ENCODE measurements around the gene WDR1. TPM values are rescaled to one million over a fixed set of nuclear protein-coding genes. Genes with fewer than 3 reads are reported as not detected.

Gene WDR1
- total and polyA plus RNA-seq, 4 donors = 85.8 to 148 (median 135) TPM

GRCh38 chr4:10158333-10158942 is 41.8 kb upstream of the WDR1 start:
- no peaks in the 10 kb centered on the region for H3K36me3 ChIP-seq (ENCODE audit: control insufficient read depth, insufficient read depth, low read length)
- 74% methylated on average over 4 of the region's 9 CpGs for WGBS (ENCODE audit: insufficient coverage)
- H3K9me3 ChIP-seq (ENCODE audit: control insufficient read depth, insufficient read depth, low read length) = no peaks in the 10 kb centered on the region
- H3K27ac ChIP-seq (ENCODE audit: low read depth, low read length) = peak overlapping the region; percentile 62
- H3K27me3 ChIP-seq (ENCODE audit: control insufficient read depth, insufficient read depth, low read length) = no peaks in the 10 kb centered on the region
- DNase-seq (ENCODE audit: low read depth in 4 of 6, low spot score in 6 of 6) = peak in 1 of 6 donors; percentile 17
- no peak overlapping the region for H3K4me3 ChIP-seq (ENCODE audit: low read depth, low read length)
- peaks cover 7% of the 10 kb centered on the region for H3K4me1 ChIP-seq (ENCODE audit: control insufficient read depth, insufficient read depth, low read length)

GRCh38 chr4:10157478-10158332 is 41.1 kb upstream of the WDR1 start:
- Histone ChIP-seq H3K27me3 (ENCODE audit: control insufficient read depth, insufficient read depth, low read length) (no peaks in the 10 kb centered on the region), H3K36me3 (ENCODE audit: control insufficient read depth, insufficient read depth, low read length) (no peaks in the 10 kb centered on the region), H3K4me3 (ENCODE audit: low read depth, low read length) (no peak overlapping the region), H3K27ac (ENCODE audit: low read depth, low read length) (peak overlapping the region; percentile 54), H3K9me3 (ENCODE audit: control insufficient read depth, insufficient read depth, low read length) (no peaks in the 10 kb centered on the region), H3K4me1 (ENCODE audit: control insufficient read depth, insufficient read depth, low read length) (peaks cover 7% of the 10 kb centered on the region)
- WGBS (ENCODE audit: insufficient coverage) = 46% methylated on average over 5 of the region's 8 CpGs
- DNase-seq (ENCODE audit: low read depth in 4 of 6, low spot score in 6 of 6) = peak in 5 of 6 donors; percentile 21 to 86 (median 42)

- Histone ChIP-seq H3K4me1 (ENCODE audit: control insufficient read depth, insufficient read depth, low read length) (peaks cover 7% of the 10 kb centered on the region), H3K36me3 (ENCODE audit: control insufficient read depth, insufficient read depth, low read length) (no peaks in the 10 kb centered on the region), H3K9me3 (ENCODE audit: control insufficient read depth, insufficient read depth, low read length) (no peaks in the 10 kb centered on the region), H3K27me3 (ENCODE audit: control insufficient read depth, insufficient read depth, low read length) (no peaks in the 10 kb centered on the region), H3K27ac (ENCODE audit: low read depth, low read length) (no peak overlapping the region), H3K4me3 (ENCODE audit: low read depth, low read length) (no peak overlapping the region)
- DNase-seq (ENCODE audit: low read depth in 4 of 6, low spot score in 6 of 6) = no peak
- 73% methylated on average over 1 of the region's 3 CpGs for WGBS (ENCODE audit: insufficient coverage)
Measured at GRCh38 chr4:10154241-10154640, 37.6 kb upstream of the WDR1 start.

GRCh38 chr4:10153161-10153560 is 36.6 kb upstream of the WDR1 start:
- 80% methylated on average over 1 of the region's 1 CpG for WGBS (ENCODE audit: insufficient coverage)

GRCh38 chr4:10151182-10151581 is 34.6 kb upstream of the WDR1 start:
- H3K36me3 ChIP-seq (ENCODE audit: control insufficient read depth, insufficient read depth, low read length) = no peaks in the 10 kb centered on the region
- no peaks in the 10 kb centered on the region for H3K9me3 ChIP-seq (ENCODE audit: control insufficient read depth, insufficient read depth, low read length)
- DNase-seq (ENCODE audit: low read depth in 4 of 6, low spot score in 6 of 6) = no peak
- H3K4me3 ChIP-seq (ENCODE audit: low read depth, low read length) = no peak overlapping the region
- H3K27ac ChIP-seq (ENCODE audit: low read depth, low read length) = no peak overlapping the region
- no peaks in the 10 kb centered on the region for H3K27me3 ChIP-seq (ENCODE audit: control insufficient read depth, insufficient read depth, low read length)
- WGBS (ENCODE audit: insufficient coverage) = 88% methylated on average over 3 of the region's 5 CpGs
- no peaks in the 10 kb centered on the region for H3K4me1 ChIP-seq (ENCODE audit: control insufficient read depth, insufficient read depth, low read length)

More at GRCh38 chr4:10153161-10153560, 36.6 kb upstream of the WDR1 start:
- Histone ChIP-seq H3K27ac (ENCODE audit: low read depth, low read length) (no peak overlapping the region), H3K4me1 (ENCODE audit: control insufficient read depth, insufficient read depth, low read length) (peaks cover 7% of the 10 kb centered on the region), H3K9me3 (ENCODE audit: control insufficient read depth, insufficient read depth, low read length) (no peaks in the 10 kb centered on the region), H3K4me3 (ENCODE audit: low read depth, low read length) (no peak overlapping the region), H3K36me3 (ENCODE audit: control insufficient read depth, insufficient read depth, low read length) (no peaks in the 10 kb centered on the region), H3K27me3 (ENCODE audit: control insufficient read depth, insufficient read depth, low read length) (no peaks in the 10 kb centered on the region)
- no peak for DNase-seq (ENCODE audit: low read depth in 4 of 6, low spot score in 6 of 6)

GRCh38 chr4:10144966-10145365 is 28.4 kb upstream of the WDR1 start:
- DNase-seq (ENCODE audit: low read depth in 4 of 6, low spot score in 6 of 6) = no peak
- Histone ChIP-seq H3K4me1 (ENCODE audit: control insufficient read depth, insufficient read depth, low read length) (no peaks in the 10 kb centered on the region), H3K4me3 (ENCODE audit: low read depth, low read length) (no peak overlapping the region), H3K27me3 (ENCODE audit: control insufficient read depth, insufficient read depth, low read length) (no peaks in the 10 kb centered on the region), H3K9me3 (ENCODE audit: control insufficient read depth, insufficient read depth, low read length) (no peaks in the 10 kb centered on the region), H3K36me3 (ENCODE audit: control insufficient read depth, insufficient read depth, low read length) (no peaks in the 10 kb centered on the region), H3K27ac (ENCODE audit: low read depth, low read length) (no peak overlapping the region)
- WGBS (ENCODE audit: insufficient coverage) = 76% methylated on average over 3 of the region's 4 CpGs

- no peak overlapping the region for H3K27ac ChIP-seq (ENCODE audit: low read depth, low read length)
- no peaks in the 10 kb centered on the region for H3K4me1 ChIP-seq (ENCODE audit: control insufficient read depth, insufficient read depth, low read length)
- no peaks in the 10 kb centered on the region for H3K27me3 ChIP-seq (ENCODE audit: control insufficient read depth, insufficient read depth, low read length)
- no peak for DNase-seq (ENCODE audit: low read depth in 4 of 6, low spot score in 6 of 6)
- no peaks in the 10 kb centered on the region for H3K9me3 ChIP-seq (ENCODE audit: control insufficient read depth, insufficient read depth, low read length)
- H3K4me3 ChIP-seq (ENCODE audit: low read depth, low read length) = no peak overlapping the region
- H3K36me3 ChIP-seq (ENCODE audit: control insufficient read depth, insufficient read depth, low read length) = no peaks in the 10 kb centered on the region
Measured at GRCh38 chr4:10144479-10144878, 27.9 kb upstream of the WDR1 start.

GRCh38 chr4:10143171-10143570 is 26.6 kb upstream of the WDR1 start:
- H3K36me3 ChIP-seq (ENCODE audit: control insufficient read depth, insufficient read depth, low read length) = no peaks in the 10 kb centered on the region
- H3K27ac ChIP-seq (ENCODE audit: low read depth, low read length) = no peak overlapping the region
- DNase-seq (ENCODE audit: low read depth in 4 of 6, low spot score in 6 of 6) = no peak
- no peaks in the 10 kb centered on the region for H3K27me3 ChIP-seq (ENCODE audit: control insufficient read depth, insufficient read depth, low read length)
- H3K4me3 ChIP-seq (ENCODE audit: low read depth, low read length) = no peak overlapping the region
- WGBS (ENCODE audit: insufficient coverage) = 96% methylated on average over 5 of the region's 6 CpGs
- H3K4me1 ChIP-seq (ENCODE audit: control insufficient read depth, insufficient read depth, low read length) = no peaks in the 10 kb centered on the region
- H3K9me3 ChIP-seq (ENCODE audit: control insufficient read depth, insufficient read depth, low read length) = no peaks in the 10 kb centered on the region

- no peaks in the 10 kb centered on the region for H3K9me3 ChIP-seq (ENCODE audit: control insufficient read depth, insufficient read depth, low read length)
- H3K36me3 ChIP-seq (ENCODE audit: control insufficient read depth, insufficient read depth, low read length) = no peaks in the 10 kb centered on the region
- 33% methylated on average over 9 of the region's 10 CpGs for WGBS (ENCODE audit: insufficient coverage)
- H3K4me1 ChIP-seq (ENCODE audit: control insufficient read depth, insufficient read depth, low read length) = no peaks in the 10 kb centered on the region
- no peak for DNase-seq (ENCODE audit: low read depth in 4 of 6, low spot score in 6 of 6)
- H3K27me3 ChIP-seq (ENCODE audit: control insufficient read depth, insufficient read depth, low read length) = no peaks in the 10 kb centered on the region
- H3K4me3 ChIP-seq (ENCODE audit: low read depth, low read length) = no peak overlapping the region
- H3K27ac ChIP-seq (ENCODE audit: low read depth, low read length) = no peak overlapping the region
Measured at GRCh38 chr4:10140866-10141759, 24.5 kb upstream of the WDR1 start.
